Suprapubic skin (tissue), 4 donors: Measurements from ENCODE around the gene ATAD3A. TPM values are rescaled to one million over a fixed set of nuclear protein-coding genes. Genes with fewer than 3 reads are reported as not detected.
"Not testable (repeated sequence)": the region's sequence is repeated elsewhere in the genome, so short reads cannot be mapped to it uniquely, and the experiment has no call there.

Experiments used
- DNase-seq, 2 donors: peaks; one replicate each; pipeline ENCODE4 v3.0.0-alpha.2; 2019; ENCODE audit warnings: low spot score in 2 of 2
- H3K27ac ChIP-seq: fragments of 200-600 bp; sonication (generic); one replicate; pipeline ENCODE4 v1.5.1; 2019
- H3K27me3 ChIP-seq: fragments of 200-600 bp; sonication (generic); one replicate; pipeline ENCODE4 v1.5.1; 2019
- H3K36me3 ChIP-seq: fragments of 200-600 bp; sonication (generic); one replicate; pipeline ENCODE4 v1.5.1; 2019
- H3K4me1 ChIP-seq: fragments of 200-600 bp; sonication (generic); one replicate; pipeline ENCODE4 v1.5.1; 2019
- H3K4me3 ChIP-seq: fragments of 200-600 bp; sonication (generic); one replicate; pipeline ENCODE4 v1.5.1; 2019; ENCODE audit warnings: mild to moderate bottlenecking
- H3K9me3 ChIP-seq: fragments of 200-600 bp; sonication (generic); one replicate; pipeline ENCODE4 v1.5.1; 2019
- CTCF ChIP-seq, 2 donors: fragments of 200-600 bp in 1 of 2; fragments of 450-650 bp in 1 of 2; sonication (generic) in 1 of 2; IDR thresholded peaks; one replicate each; pipeline ENCODE4 v1.5.1; 2016 to 2019; ENCODE audit warnings: antibody characterized with exemption in 2 of 2, mild to moderate bottlenecking in 1 of 2, moderate library complexity in 1 of 2
- EP300 ChIP-seq: sonication (generic); formaldehyde crosslinking; IDR thresholded peaks from one replicate; pipeline ENCODE4 v1.6.1; 2017; ENCODE audit warnings: antibody characterized with exemption
- POLR2A ChIP-seq, 2 donors: fragments of 450-650 bp; IDR thresholded peaks; one replicate each; pipeline ENCODE4 v1.6.1; 2017; ENCODE audit warnings: antibody characterized with exemption in 2 of 2, mild to moderate bottlenecking in 2 of 2, moderate library complexity in 2 of 2
- POLR2AphosphoS5 ChIP-seq, 3 donors: sonication (generic); formaldehyde crosslinking; IDR thresholded peaks; one replicate each; pipeline ENCODE4 v1.6.1; 2017; ENCODE audit warnings: antibody characterized with exemption in 3 of 3
- WGBS: methylation state at CpG from one replicate; pipeline ENCODE4 v1.1.5; 2018; 5-methylcytosine and 5-hydroxymethylcytosine counted together
- total RNA-seq, 4 donors: library from RNA; depleted of rRNA; stranded (reverse); fragments of >200 nt; gene quantifications; one replicate each; pipeline ENCODE4 v1.1.0, GENCODE V29; 2016

ATAD3A gene
- total RNA-seq, 4 donors from 2014 or later, result 15.0 to 23.2 (median 19.7) TPM

GRCh38 chr1:1517973-1518620, 6.1 kb downstream of the ATAD3A start:
- TF ChIP-seq CTCF (IDR thresholded peaks at IDR 0.05) (no peak), POLR2AphosphoS5 (IDR thresholded peaks at IDR 0.05) (no peak), POLR2A (IDR thresholded peaks at IDR 0.05) (no peak), EP300 (no peak)
- Histone ChIP-seq H3K4me1 (peaks cover 5% of the 10 kb centered on the region), H3K4me3 (no peak overlapping the region), H3K27ac (no peak overlapping the region), H3K9me3 (no peaks in the 10 kb centered on the region), H3K36me3 (peaks cover 48% of the 10 kb centered on the region), H3K27me3 (no peaks in the 10 kb centered on the region)
- no peak for DNase-seq
- WGBS, result 94% methylated on average over 24 of the region's 28 CpGs

GRCh38 chr1:1518621-1519007, 6.7 kb downstream of the ATAD3A start:
- H3K27me3 ChIP-seq, DNase-seq, H3K4me1 ChIP-seq, H3K9me3 ChIP-seq, H3K4me3 ChIP-seq, H3K27ac ChIP-seq: not testable (repeated sequence)
- WGBS, result 92% methylated on average over 14 of the region's 19 CpGs
- H3K36me3 ChIP-seq, result peaks cover 53% of the 10 kb centered on the region

- not testable (repeated sequence) for DNase-seq, H3K9me3 ChIP-seq, H3K27ac ChIP-seq, H3K4me1 ChIP-seq, H3K4me3 ChIP-seq, H3K27me3 ChIP-seq
- 97% methylated on average over 19 of the region's 51 CpGs for WGBS
- peaks cover 58% of the 10 kb centered on the region for H3K36me3 ChIP-seq
Measured at GRCh38 chr1:1519805-1520505, 8.0 kb downstream of the ATAD3A start.

GRCh38 chr1:1521331-1521730, 9.4 kb downstream of the ATAD3A start:
- Histone ChIP-seq H3K4me3 (no peak overlapping the region), H3K9me3 (no peaks in the 10 kb centered on the region), H3K4me1 (no peaks in the 10 kb centered on the region), H3K27me3 (no peaks in the 10 kb centered on the region), H3K36me3 (peaks cover 68% of the 10 kb centered on the region), H3K27ac (no peak overlapping the region)
- no peak for DNase-seq
- TF ChIP-seq EP300 (no peak), CTCF (IDR thresholded peaks at IDR 0.05) (no peak), POLR2A (IDR thresholded peaks at IDR 0.05) (no peak), POLR2AphosphoS5 (IDR thresholded peaks at IDR 0.05) (no peak)
- WGBS, result 94% methylated on average over 19 of the region's 19 CpGs

GRCh38 chr1:1522536-1522935, 10.6 kb downstream of the ATAD3A start:
- H3K36me3 ChIP-seq, result peaks cover 71% of the 10 kb centered on the region

GRCh38 chr1:1523226-1523625, 11.3 kb downstream of the ATAD3A start:
- not testable (repeated sequence) for H3K4me3 ChIP-seq, H3K27me3 ChIP-seq, H3K27ac ChIP-seq, DNase-seq, H3K9me3 ChIP-seq, H3K4me1 ChIP-seq
- 95% methylated on average over 17 of the region's 31 CpGs for WGBS
- peaks cover 72% of the 10 kb centered on the region for H3K36me3 ChIP-seq

More at GRCh38 chr1:1522536-1522935, 10.6 kb downstream of the ATAD3A start:
- DNase-seq, H3K27me3 ChIP-seq, H3K4me1 ChIP-seq, H3K27ac ChIP-seq, H3K9me3 ChIP-seq, H3K4me3 ChIP-seq: not testable (repeated sequence)
- WGBS, result 80% methylated on average over 3 of the region's 30 CpGs

GRCh38 chr1:1523651-1524050, 11.7 kb downstream of the ATAD3A start:
- H3K27ac ChIP-seq, DNase-seq, H3K4me3 ChIP-seq, H3K4me1 ChIP-seq, H3K27me3 ChIP-seq, H3K9me3 ChIP-seq: not testable (repeated sequence)
- WGBS, result no CpG with 5 or more reads among the region's 17 CpGs
- peaks cover 72% of the 10 kb centered on the region for H3K36me3 ChIP-seq

GRCh38 chr1:1524750-1525383, 12.9 kb downstream of the ATAD3A start:
- H3K4me3 ChIP-seq, H3K9me3 ChIP-seq, H3K4me1 ChIP-seq, DNase-seq, H3K27me3 ChIP-seq, H3K27ac ChIP-seq: not testable (repeated sequence)
- H3K36me3 ChIP-seq, result peaks cover 76% of the 10 kb centered on the region
- over 99% methylated on average over 13 of the region's 30 CpGs for WGBS

- H3K4me3 ChIP-seq, H3K4me1 ChIP-seq, H3K27ac ChIP-seq, H3K9me3 ChIP-seq, DNase-seq, H3K27me3 ChIP-seq: not testable (repeated sequence)
- no CpG with 5 or more reads among the region's 21 CpGs for WGBS
- peaks cover 68% of the 10 kb centered on the region for H3K36me3 ChIP-seq
Measured at GRCh38 chr1:1526476-1526875, 14.5 kb downstream of the ATAD3A start.
